GM19043 (cell line): ENCODE data around the gene AHRR.

Source experiments
- ATAC-seq: cut with Tn5 transposase; IDR thresholded peaks from one replicate; pipeline ENCODE4 v1.9.1; 2021; ENCODE audit warnings: low read depth; ENCODE audit not compliant: unreplicated experiment

AHRR gene

GRCh38 chr5:344668-345067, 23.2 kb downstream of the AHRR start:
- ATAC-seq, result no peak

GRCh38 chr5:345404-346195, 24.1 kb downstream of the AHRR start:
- no peak for ATAC-seq

GRCh38 chr5:346229-346935, 24.9 kb downstream of the AHRR start:
- no peak for ATAC-seq

GRCh38 chr5:347712-348284, 26.3 kb downstream of the AHRR start:
- no peak for ATAC-seq

- no peak for ATAC-seq
Observed at GRCh38 chr5:348726-349125, 27.2 kb downstream of the AHRR start.

- no peak for ATAC-seq
Observed at GRCh38 chr5:350355-350754, 28.8 kb downstream of the AHRR start.

GRCh38 chr5:351084-351920, 29.8 kb downstream of the AHRR start:
- no peak for ATAC-seq

GRCh38 chr5:351921-352245, 30.4 kb downstream of the AHRR start:
- no peak for ATAC-seq

GRCh38 chr5:352639-353611, 31.4 kb downstream of the AHRR start:
- no peak for ATAC-seq

- no peak for ATAC-seq
Observed at GRCh38 chr5:353612-354580, 32.4 kb downstream of the AHRR start.

GRCh38 chr5:354581-355378, 33.3 kb downstream of the AHRR start:
- no peak for ATAC-seq

- ATAC-seq, result no peak
Observed at GRCh38 chr5:355379-355935, 33.9 kb downstream of the AHRR start.

GRCh38 chr5:355958-356357, 34.4 kb downstream of the AHRR start:
- no peak for ATAC-seq

- no peak for ATAC-seq
Observed at GRCh38 chr5:359301-359897, 37.9 kb downstream of the AHRR start.

- ATAC-seq, result no peak
Observed at GRCh38 chr5:360257-361027, 38.9 kb downstream of the AHRR start.

- no peak for ATAC-seq
Observed at GRCh38 chr5:362189-362588, 40.7 kb downstream of the AHRR start.
